SK-N-SH (cell line): ENCODE data around the gene ATP5PD.
"Not testable (repeated sequence)": the region's sequence is repeated elsewhere in the genome, so short reads cannot be mapped to it uniquely, and the experiment has no call there.

Experiments
- GABPA ChIP-seq: IDR thresholded peaks from 2 replicates; pipeline ENCODE4 v1.4.0; 2012; ENCODE audit warnings: low read depth, mild to moderate bottlenecking
- MXI1 ChIP-seq: IDR thresholded peaks from 2 replicates; pipeline ENCODE4 v1.6.1; 2012; ENCODE audit warnings: mild to moderate bottlenecking, low read depth, low read length, improper control_type of control experiment
- YY1 ChIP-seq: IDR thresholded peaks from 2 replicates; pipeline ENCODE4 v1.4.0; 2012; ENCODE audit warnings: low read depth, mild to moderate bottlenecking

GRCh38 chr17:75026650-75027049 lies 20.1 kb downstream of the ATP5PD start:
- TF ChIP-seq YY1, GABPA, MXI1: not testable (repeated sequence)
